ENCODE measurements around the gene PLD5. TPM values are rescaled to one million over a fixed set of nuclear protein-coding genes. Genes with fewer than 3 reads are reported as not detected.
"Not testable (repeated sequence)": the region's sequence is repeated elsewhere in the genome, so short reads cannot be mapped to it uniquely, and the experiment has no call there.

Gene PLD5
- total and polyA plus RNA-seq, 5 experiments from 2014 or later, result 0.22 TPM; not detected in 4

- no peak for ATAC-seq
Observed at GRCh38 chr1:242467556-242468145, 56.8 kb downstream of the PLD5 start.

GRCh38 chr1:242462867-242463266 is 61.6 kb downstream of the PLD5 start:
- ATAC-seq, result no peak
- no peaks in the 10 kb centered on the region for H3K36me3 Mint-ChIP-seq
- H3K27ac Mint-ChIP-seq, result no peak overlapping the region
- POLR2A ChIA-PET, result no interaction called here
- H3K9me3 Mint-ChIP-seq, result no peaks in the 10 kb centered on the region
- peaks cover under 1 to 5% (median 3%) of the 10 kb centered on the region in 5 donors for H3K27me3 Mint-ChIP-seq
- peaks cover 0 to 3% (median 0%) of the 10 kb centered on the region in 4 donors for H3K4me1 Mint-ChIP-seq
- no peak overlapping the region for H3K4me3 Mint-ChIP-seq
- DNase-seq, result no peak

More at GRCh38 chr1:242467556-242468145, 56.8 kb downstream of the PLD5 start:
- POLR2A ChIA-PET, result no interaction called here
- Mint-ChIP-seq H3K36me3 (no peaks in the 10 kb centered on the region), H3K9me3 (no peaks in the 10 kb centered on the region), H3K4me3 (no peak overlapping the region), H3K27me3 (peaks cover 2 to 8% (median 5%) of the 10 kb centered on the region in 5 donors), H3K27ac (no peak overlapping the region), H3K4me1 (peaks cover 0 to 3% (median 0%) of the 10 kb centered on the region in 4 donors)
- peak in 2 of 10 donors; percentile 1 to 4 for DNase-seq

GRCh38 chr1:242459740-242460139 is 64.8 kb downstream of the PLD5 start:
- H3K36me3 Mint-ChIP-seq, H3K27ac Mint-ChIP-seq, POLR2A ChIA-PET, H3K9me3 Mint-ChIP-seq, H3K4me1 Mint-ChIP-seq, H3K4me3 Mint-ChIP-seq, ATAC-seq, DNase-seq: not testable (repeated sequence)
- peaks cover 0 to 24% (median 11%) of the 10 kb centered on the region in 5 donors for H3K27me3 Mint-ChIP-seq

GRCh38 chr1:242456726-242457269 is 67.7 kb downstream of the PLD5 start:
- peaks cover 4 to 43% (median 22%) of the 10 kb centered on the region in 5 donors for H3K27me3 Mint-ChIP-seq
- POLR2A ChIA-PET, result no interaction called here
- no peak overlapping the region for H3K4me3 Mint-ChIP-seq
- ATAC-seq (no peak), DNase-seq (no peak)
- no peaks in the 10 kb centered on the region for H3K36me3 Mint-ChIP-seq
- H3K9me3 Mint-ChIP-seq, result no peaks in the 10 kb centered on the region
- no peak overlapping the region for H3K27ac Mint-ChIP-seq
- H3K4me1 Mint-ChIP-seq, result no peaks in the 10 kb centered on the region

- POLR2A ChIA-PET, result no interaction called here
- H3K27ac Mint-ChIP-seq, result no peak overlapping the region
Observed at GRCh38 chr1:242455052-242455361, 69.5 kb downstream of the PLD5 start.

GRCh38 chr1:242454262-242455051 is 70.0 kb downstream of the PLD5 start:
- Mint-ChIP-seq H3K9me3 (no peaks in the 10 kb centered on the region), H3K27me3 (peaks cover 10 to 51% (median 26%) of the 10 kb centered on the region in 5 donors), H3K4me3 (no peak overlapping the region), H3K36me3 (no peaks in the 10 kb centered on the region), H3K27ac (no peak overlapping the region), H3K4me1 (no peaks in the 10 kb centered on the region)
- POLR2A ChIA-PET, result no interaction called here
- no peak for DNase-seq
- no peak for ATAC-seq

More at GRCh38 chr1:242455052-242455361, 69.5 kb downstream of the PLD5 start:
- Mint-ChIP-seq H3K27me3 (peaks cover 10 to 48% (median 26%) of the 10 kb centered on the region in 5 donors), H3K36me3 (no peaks in the 10 kb centered on the region), H3K4me1 (no peaks in the 10 kb centered on the region), H3K9me3 (no peaks in the 10 kb centered on the region), H3K4me3 (no peak overlapping the region)
- ATAC-seq (no peak), DNase-seq (no peak)

GRCh38 chr1:242452573-242452972 is 71.9 kb downstream of the PLD5 start:
- no peak for ATAC-seq

GRCh38 chr1:242449661-242450060 is 74.8 kb downstream of the PLD5 start:
- POLR2A ChIA-PET, result no interaction called here
- Mint-ChIP-seq H3K27ac (no peak overlapping the region), H3K4me3 (no peak overlapping the region), H3K9me3 (no peaks in the 10 kb centered on the region), H3K27me3 (peaks cover 12 to 50% (median 20%) of the 10 kb centered on the region in 5 donors), H3K4me1 (no peaks in the 10 kb centered on the region), H3K36me3 (no peaks in the 10 kb centered on the region)
- ATAC-seq (no peak), DNase-seq (no peak)

More at GRCh38 chr1:242452573-242452972, 71.9 kb downstream of the PLD5 start:
- no peaks in the 10 kb centered on the region for H3K4me1 Mint-ChIP-seq
- H3K4me3 Mint-ChIP-seq, result no peak overlapping the region
- H3K36me3 Mint-ChIP-seq, result no peaks in the 10 kb centered on the region
- POLR2A ChIA-PET, result no interaction called here
- H3K27me3 Mint-ChIP-seq, result peaks cover 12 to 64% (median 24%) of the 10 kb centered on the region in 5 donors
- no peak overlapping the region for H3K27ac Mint-ChIP-seq
- DNase-seq, result no peak
- H3K9me3 Mint-ChIP-seq, result no peaks in the 10 kb centered on the region

- Mint-ChIP-seq H3K4me3 (no peak overlapping the region), H3K36me3 (no peaks in the 10 kb centered on the region), H3K27me3 (peaks cover 10 to 47% (median 20%) of the 10 kb centered on the region in 5 donors), H3K27ac (no peak overlapping the region), H3K9me3 (no peaks in the 10 kb centered on the region), H3K4me1 (no peaks in the 10 kb centered on the region)
- DNase-seq, result no peak
- POLR2A ChIA-PET, result no interaction called here
- no peak for ATAC-seq
Observed at GRCh38 chr1:242448910-242449645, 75.4 kb downstream of the PLD5 start.

GRCh38 chr1:242447689-242448088 is 76.8 kb downstream of the PLD5 start:
- no peak for DNase-seq
- no peak overlapping the region for H3K27ac Mint-ChIP-seq
- H3K4me1 Mint-ChIP-seq, result no peaks in the 10 kb centered on the region
- POLR2A ChIA-PET, result no interaction called here
- no peaks in the 10 kb centered on the region for H3K9me3 Mint-ChIP-seq
- peaks cover 5 to 36% (median 17%) of the 10 kb centered on the region in 5 donors for H3K27me3 Mint-ChIP-seq
- no peak for ATAC-seq
- H3K36me3 Mint-ChIP-seq, result no peaks in the 10 kb centered on the region
- H3K4me3 Mint-ChIP-seq, result no peak overlapping the region

GRCh38 chr1:242440757-242441156 is 83.7 kb downstream of the PLD5 start:
- Mint-ChIP-seq H3K27ac (no peak overlapping the region), H3K27me3 (peaks cover 0 to 10% (median 3%) of the 10 kb centered on the region in 5 donors), H3K4me1 (no peaks in the 10 kb centered on the region), H3K4me3 (no peak overlapping the region), H3K36me3 (no peaks in the 10 kb centered on the region), H3K9me3 (no peaks in the 10 kb centered on the region)
- no peak for ATAC-seq
- POLR2A ChIA-PET, result no interaction called here
- DNase-seq, result no peak

GRCh38 chr1:242435200-242435599 is 89.3 kb downstream of the PLD5 start:
- Mint-ChIP-seq H3K4me3 (no peak overlapping the region), H3K27me3 (peaks cover 2 to 30% (median 10%) of the 10 kb centered on the region in 5 donors), H3K9me3 (peaks cover 0 to 10% (median 0%) of the 10 kb centered on the region in 9 donors), H3K27ac (no peak overlapping the region), H3K4me1 (no peaks in the 10 kb centered on the region), H3K36me3 (no peaks in the 10 kb centered on the region)
- DNase-seq (no peak), ATAC-seq (no peak)
- POLR2A ChIA-PET, result no interaction called here
